ENCODE data around the gene DDAH1.

GRCh38 chr1:85351202-85351828, 113.6 kb downstream of the DDAH1 start:
- TF ChIP-seq CTCF (conservative IDR thresholded peaks at IDR 0.05; ENCODE audit: low read depth, low read length), result no peak
- TF ChIP-seq EZH2 (IDR thresholded peaks at IDR 0.05; ENCODE audit: low read length, unreplicated experiment), result no peak

Data from PC-3 (cell line).